Measurements from ENCODE around the gene KCNN4.

The KCNN4 gene

GRCh38 chr19:43809762-43810696, 29.3 kb upstream of the KCNN4 start:
- ChIA-PET CTCF (interaction anchor here (0.5 to 5.0 kb wide), 71 partner anchors 9 to 727 kb away, joined by 3 to 58 read pairs (median 4); partner anchors contain the start of genes IRGQ, PLAUR, SMG9 and ZNF283), POLR2A (interaction anchor here (0.7 to 1.5 kb wide), 5 partner anchors 33 to 141 kb away, joined by 3 to 7 read pairs (median 5); partner anchors contain the start of gene SMG9)
- Histone ChIP-seq H3K27ac (ENCODE audit: extremely low read depth, low read depth, low read length) (no peak overlapping the region), H3K9me3 (ENCODE audit: control insufficient read depth, insufficient read depth, low read depth, low read length) (peaks cover 6% of the 10 kb centered on the region), H3K36me3 (ENCODE audit: control insufficient read depth in 2 of 2, insufficient read depth in 1 of 2, low read length in 2 of 2) (no peaks in the 10 kb centered on the region; a peak in 2 of 3 replicates), H3K4me1 (ENCODE audit: control insufficient read depth, insufficient read depth, low read length) (no peaks in the 10 kb centered on the region), H3K4me3 (ENCODE audit: low read depth, low read length) (no peak overlapping the region)
- TF ChIP-seq MEIS1 (CRISPR knock-in tag; IDR thresholded peaks at IDR 0.05; ENCODE audit: borderline replicate concordance) (no peak), ZNF211 (tag by site-specific recombination; IDR thresholded peaks at IDR 0.05; ENCODE audit: low read depth) (no peak), GFI1B (tag by site-specific recombination; IDR thresholded peaks at IDR 0.05) (0 out of 2 replicates have a peak, but pooled peaks have one; percentile 21), HOXC10 (CRISPR knock-in tag; IDR thresholded peaks at IDR 0.05) (no peak), ZNF19 (tag by site-specific recombination; IDR thresholded peaks at IDR 0.05; ENCODE audit: low read depth) (0 out of 2 replicates have a peak, but pooled peaks have one; percentile 8), ZNF654 (tag by site-specific recombination; IDR thresholded peaks at IDR 0.05; ENCODE audit: low read depth) (peak; percentile 99), ZNF280C (tag by site-specific recombination; IDR thresholded peaks at IDR 0.05) (no peak), ZNF10 (tag by site-specific recombination; IDR thresholded peaks at IDR 0.05) (no peak), ZNF529 (tag by site-specific recombination; IDR thresholded peaks at IDR 0.05; ENCODE audit: insufficient replicate concordance) (no peak), ZNF513 (tag by site-specific recombination; IDR thresholded peaks at IDR 0.05) (no peak), SALL2 (tag by site-specific recombination; IDR thresholded peaks at IDR 0.05; ENCODE audit: borderline replicate concordance) (no peak), IKZF3 (tag by site-specific recombination; IDR thresholded peaks at IDR 0.05) (no peak), ZNF501 (tag by site-specific recombination; IDR thresholded peaks at IDR 0.05) (no peak), ZNF23 (tag by site-specific recombination; IDR thresholded peaks at IDR 0.05; ENCODE audit: borderline replicate concordance) (0 out of 2 replicates have a peak, but pooled peaks have one; percentile 22), GLI2 (tag by site-specific recombination; IDR thresholded peaks at IDR 0.05; ENCODE audit: borderline replicate concordance, low read depth) (no peak), SP3 (tag by site-specific recombination; IDR thresholded peaks at IDR 0.05) (no peak), ZNF558 (tag by site-specific recombination; IDR thresholded peaks at IDR 0.05) (0 out of 2 replicates have a peak, but pooled peaks have one; percentile 9), ZNF324 (tag by site-specific recombination; IDR thresholded peaks at IDR 0.05) (no peak), ZNF623 (tag by site-specific recombination; IDR thresholded peaks at IDR 0.05) (no peak), ZNF514 (tag by site-specific recombination; IDR thresholded peaks at IDR 0.05) (no peak), OSR2 (tag by site-specific recombination; IDR thresholded peaks at IDR 0.05) (no peak), ZNF423 (tag by site-specific recombination; IDR thresholded peaks at IDR 0.05) (no peak), ZBTB44 (tag by site-specific recombination; IDR thresholded peaks at IDR 0.05) (0 out of 2 replicates have a peak, but pooled peaks have one; percentile 9), PATZ1 (tag by site-specific recombination; IDR thresholded peaks at IDR 0.05) (no peak), MYNN (tag by site-specific recombination; IDR thresholded peaks at IDR 0.05; ENCODE audit: borderline replicate concordance) (no peak), MZF1 (tag by site-specific recombination; IDR thresholded peaks at IDR 0.05; ENCODE audit: borderline replicate concordance) (no peak), ZSCAN5A (tag by site-specific recombination; IDR thresholded peaks at IDR 0.05) (no peak)
